ENCODE measurements around the gene CYBA. TPM values are rescaled to one million over a fixed set of nuclear protein-coding genes. Genes with fewer than 3 reads are reported as not detected.

The CYBA gene
- total RNA-seq (100 to 1,000 TPM in 1 of 7 donors, 10 to 100 TPM in 6; 17.5 to 244 (median 63.0) TPM), polyA plus RNA-seq (10 to 100 TPM in 1 of 2 donors, 1 to 10 TPM in 1; 6.5 to 51.5 TPM)
- long read RNA-seq, donor 1, partial matches to known transcripts, result 0 of 1 reads
- long read RNA-seq, donor 1, other reads (novel, unspliced or antisense), result 0 of 1 reads
- long read RNA-seq, donor 2, transcript CYBA-201 (6 exons, 797 nt), result major isoform, 44 of 45 reads
- long read RNA-seq, donor 2, partial matches to known transcripts, result 0 of 45 reads
- long read RNA-seq, donor 2, other reads (novel, unspliced or antisense), result 0 of 45 reads
- long read RNA-seq, donor 3, transcript CYBA-201 (6 exons, 797 nt), result major isoform, 67 of 77 reads
- long read RNA-seq, donor 3, partial matches to known transcripts, result 1 of 77 reads
- long read RNA-seq, donor 3, other reads (novel, unspliced or antisense), result 9 of 77 reads

- 0 to 1% (median 1%) methylated on average over 16 to 41 of the region's 41 CpGs for WGBS, 3 donors
Measured at GRCh38 chr16:88650749-88651275, at the start of gene CYBA. Gene CYBA, minus strand, starts transcription at chr16:88651053. Its CDS starts 40 bp downstream, at chr16:88651013.

GRCh38 chr16:88700322-88700635 lies 49.4 kb upstream of the CYBA start:
- 72 to 87% (median 80%) methylated on average over 14 of the region's 14 CpGs for WGBS, 3 donors
- Histone ChIP-seq H3K36me3 (peaks cover 2% of the 10 kb centered on the region), H3K9me3 (no peaks in the 10 kb centered on the region), H3K4me3 (no peak overlapping the region), H3K27me3 (no peaks in the 10 kb centered on the region), H3K27ac (no peak overlapping the region), H3K4me1 (ENCODE audit: insufficient read depth) (peaks cover 5% of the 10 kb centered on the region)
- no peak for DNase-seq
- no peak for TF ChIP-seq EP300 (IDR thresholded peaks at IDR 0.05)
- TF ChIP-seq CTCF (IDR thresholded peaks at IDR 0.05), result no peak
- TF ChIP-seq POLR2A (IDR thresholded peaks at IDR 0.05), result no peak
- intact Hi-C loops (cut with DNase I), result no loop called here

More at GRCh38 chr16:88650749-88651275, at the start of gene CYBA:
- H3K4me1 ChIP-seq (ENCODE audit: insufficient read depth), result no peaks in the 10 kb centered on the region
- peak in 3 of 5 donors; percentile 50 to 70 (median 64) for DNase-seq
- intact Hi-C loops (cut with DNase I), result no loop called here
- no peak within 1 kb of the TSS for H3K27ac ChIP-seq
- no peaks in the 10 kb centered on the region for H3K9me3 ChIP-seq
- H3K36me3 ChIP-seq, result no peaks in the 10 kb centered on the region
- no peaks in the 10 kb centered on the region for H3K27me3 ChIP-seq
- H3K4me3 ChIP-seq, result peak within 1 kb of the TSS; percentile 62
- TF ChIP-seq POLR2A (IDR thresholded peaks at IDR 0.05) (no peak), CTCF (IDR thresholded peaks at IDR 0.05) (no peak), EP300 (IDR thresholded peaks at IDR 0.05) (no peak)

GRCh38 chr16:88699180-88699579 lies 48.3 kb upstream of the CYBA start:
- no peak for DNase-seq
- H3K27me3 ChIP-seq, result no peaks in the 10 kb centered on the region
- peaks cover 2% of the 10 kb centered on the region for H3K4me1 ChIP-seq (ENCODE audit: insufficient read depth)
- H3K9me3 ChIP-seq, result no peaks in the 10 kb centered on the region
- H3K36me3 ChIP-seq, result peaks cover 2% of the 10 kb centered on the region
- H3K27ac ChIP-seq, result no peak overlapping the region
- TF ChIP-seq POLR2A (IDR thresholded peaks at IDR 0.05) (no peak), EP300 (IDR thresholded peaks at IDR 0.05) (no peak), CTCF (IDR thresholded peaks at IDR 0.05) (no peak)
- no peak overlapping the region for H3K4me3 ChIP-seq
- WGBS, 3 donors, result 91 to 94% (median 93%) methylated on average over 15 to 16 of the region's 16 CpGs
- intact Hi-C loops (cut with DNase I), result no loop called here

- Histone ChIP-seq H3K36me3 (peaks cover 2% of the 10 kb centered on the region), H3K27me3 (no peaks in the 10 kb centered on the region), H3K4me3 (no peak overlapping the region), H3K9me3 (no peaks in the 10 kb centered on the region), H3K27ac (no peak overlapping the region), H3K4me1 (ENCODE audit: insufficient read depth) (peaks cover 2% of the 10 kb centered on the region)
- no peak for TF ChIP-seq CTCF (IDR thresholded peaks at IDR 0.05)
- TF ChIP-seq POLR2A (IDR thresholded peaks at IDR 0.05), result no peak
- TF ChIP-seq EP300 (IDR thresholded peaks at IDR 0.05), result no peak
- intact Hi-C loops (cut with DNase I), result no loop called here
- 94 to 96% (median 94%) methylated on average over 25 of the region's 25 CpGs for WGBS, 3 donors
- DNase-seq, result no peak
Measured at GRCh38 chr16:88698646-88699045, 47.8 kb upstream of the CYBA start.

Data from ovary (tissue), 10 donors.